ENCODE results near the gene GAL.

Gene GAL

GRCh38 chr11:68659158-68659921, 25.0 kb upstream of the GAL start:
- no peak for DNase-seq

- no peak for DNase-seq
Measured at GRCh38 chr11:68660066-68660810, 24.1 kb upstream of the GAL start.

DNA sequence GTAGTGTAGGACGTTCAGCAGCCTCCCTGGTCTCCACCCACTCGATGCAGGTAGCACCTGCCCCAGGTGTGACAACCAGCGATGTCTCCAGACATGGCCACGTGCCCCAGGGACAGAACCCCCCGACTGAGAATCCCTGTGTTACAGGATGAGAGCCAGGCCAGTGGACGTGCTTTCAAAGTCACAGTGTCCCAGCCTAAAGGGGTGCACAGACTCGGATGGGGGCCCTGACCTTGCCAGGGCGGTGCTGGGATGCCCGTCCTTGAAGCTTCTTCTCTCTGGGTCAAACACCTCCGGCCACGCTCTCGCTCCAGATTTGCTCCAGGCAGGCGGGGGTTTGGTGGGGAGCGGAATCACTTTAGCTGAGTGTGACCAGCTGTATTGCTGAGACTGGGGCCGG, 23.3 kb upstream of the GAL start:
- no peak for DNase-seq

DNA sequence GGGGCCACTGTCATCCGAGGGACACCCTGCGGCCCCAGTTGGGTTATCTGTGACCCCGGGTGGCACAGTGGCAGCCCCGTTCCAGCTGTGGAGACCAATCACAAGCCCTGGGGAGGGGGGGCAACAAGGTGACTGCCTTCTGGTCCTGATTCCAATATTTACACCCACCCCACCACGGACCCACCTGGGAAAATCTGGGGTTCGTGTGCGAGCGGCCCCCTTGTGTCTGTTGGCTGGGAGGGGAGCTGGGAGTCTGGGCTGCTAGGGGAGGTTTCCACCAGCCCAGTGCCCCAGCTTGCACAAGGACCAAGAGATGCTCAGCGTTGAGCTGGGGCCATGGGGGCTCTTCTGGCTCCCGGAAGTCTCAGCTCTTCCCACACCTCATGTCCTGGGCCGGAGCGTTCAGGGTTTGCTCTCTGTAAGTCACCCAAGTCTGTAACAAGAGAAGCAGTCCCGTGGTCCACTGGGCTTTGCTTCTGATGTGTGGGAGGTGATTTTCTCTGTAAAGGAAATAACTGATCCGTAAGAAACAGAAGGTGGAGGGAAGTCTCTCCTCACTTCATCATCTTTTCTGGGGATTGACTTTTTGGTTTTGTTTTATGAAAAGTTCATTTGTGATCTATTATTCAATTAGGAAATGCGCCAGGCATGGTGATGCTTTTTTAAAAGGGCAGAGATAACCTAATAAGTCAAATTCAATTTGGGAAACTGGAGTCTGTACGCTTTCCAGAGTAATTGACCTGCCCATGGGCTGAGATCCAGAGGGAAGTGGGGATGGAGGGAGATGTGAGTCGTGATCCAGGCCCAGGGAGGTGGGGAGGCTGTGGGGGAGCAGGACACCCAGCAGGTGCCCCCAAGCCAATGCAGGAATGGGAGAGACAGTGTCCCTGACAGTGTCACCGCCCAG, 22.4 kb upstream of the GAL start:
- no peak for DNase-seq

GRCh38 chr11:68663482-68664010, 20.8 kb upstream of the GAL start:
- no peak for DNase-seq

DNA sequence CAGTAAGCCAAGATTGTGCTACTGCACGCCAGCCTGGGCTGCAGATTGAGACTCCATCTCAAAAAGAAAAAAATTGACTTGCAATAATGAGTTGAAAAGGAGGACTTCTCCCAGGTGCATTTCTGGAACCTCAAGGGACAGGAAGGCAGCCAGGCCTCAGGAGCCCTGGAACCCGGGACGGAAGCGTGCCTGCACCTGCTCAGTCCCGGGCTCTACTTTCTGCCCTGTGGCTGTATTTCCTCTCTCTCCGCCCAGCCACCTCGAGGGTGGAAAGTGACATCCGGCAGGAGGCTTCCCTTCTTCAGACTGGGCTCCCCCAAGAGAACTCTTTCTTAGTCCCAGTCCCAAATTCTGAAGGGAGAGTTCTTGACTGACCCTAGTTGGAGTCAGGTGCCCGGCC, 20.2 kb upstream of the GAL start:
- DNase-seq = no peak

DNA sequence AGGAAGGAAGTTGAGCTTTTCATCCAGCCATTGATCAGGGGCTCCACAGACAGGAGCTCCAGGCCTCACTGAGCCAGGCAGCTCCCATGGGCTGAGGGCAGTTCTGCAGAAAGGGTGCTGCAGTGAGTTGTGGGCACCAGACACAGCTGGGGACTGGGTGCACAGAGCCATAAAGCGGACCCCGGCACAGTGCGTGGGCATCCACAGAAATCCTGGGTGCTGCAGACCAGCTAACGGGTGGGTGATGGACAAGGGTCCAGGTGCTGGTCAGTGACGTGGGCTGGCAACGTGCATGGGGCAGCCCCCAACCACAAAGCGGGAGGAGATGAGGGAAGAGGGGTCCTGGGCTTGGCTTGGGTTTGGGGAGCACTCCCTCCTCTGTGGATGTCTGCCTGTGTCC, 19.4 kb upstream of the GAL start:
- no peak for DNase-seq

DNA sequence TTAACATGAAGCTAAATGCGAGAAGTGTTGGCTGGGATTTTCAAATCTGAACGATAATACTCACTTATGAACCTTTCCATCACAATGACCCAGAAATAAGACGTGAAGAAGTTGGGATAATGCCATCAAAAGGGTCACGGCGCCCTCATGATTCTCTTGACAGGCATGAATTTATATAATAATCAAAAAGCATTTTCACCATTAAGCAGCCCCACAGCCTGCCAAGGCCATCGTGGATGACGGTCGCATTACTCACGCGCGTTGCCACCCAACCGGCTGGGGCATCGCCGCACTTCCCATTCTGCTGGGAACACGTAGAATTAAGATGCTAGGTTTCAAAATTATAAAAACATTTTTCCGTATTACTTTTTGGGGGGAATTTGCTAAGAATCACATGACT, 18.9 kb upstream of the GAL start:
- no peak for DNase-seq

DNA sequence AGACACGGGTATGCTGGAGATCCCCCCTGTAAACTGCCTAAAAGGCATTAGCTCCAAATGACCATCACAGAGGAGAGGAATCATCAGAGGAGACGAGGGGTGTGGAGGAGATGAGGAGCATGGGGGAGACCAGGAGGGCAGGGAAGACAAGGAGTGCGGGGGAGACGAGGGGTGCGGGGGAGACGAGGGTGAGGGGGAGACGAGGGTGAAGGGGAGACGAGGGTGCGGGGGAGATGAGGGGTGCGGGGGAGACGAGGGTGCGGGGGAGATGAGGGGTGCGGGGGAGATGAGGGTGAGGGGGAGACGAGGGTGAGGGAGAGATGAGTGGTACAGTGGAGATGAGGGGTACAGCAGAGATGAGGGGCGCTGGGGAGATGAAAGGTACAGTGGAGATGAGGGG, 17.5 kb upstream of the GAL start:
- DNase-seq = no peak

- no peak for DNase-seq
Measured at GRCh38 chr11:68667511-68668500, 16.5 kb upstream of the GAL start.

- DNase-seq = no peak
Measured at GRCh38 chr11:68669301-68670090, 14.8 kb upstream of the GAL start.

DNA sequence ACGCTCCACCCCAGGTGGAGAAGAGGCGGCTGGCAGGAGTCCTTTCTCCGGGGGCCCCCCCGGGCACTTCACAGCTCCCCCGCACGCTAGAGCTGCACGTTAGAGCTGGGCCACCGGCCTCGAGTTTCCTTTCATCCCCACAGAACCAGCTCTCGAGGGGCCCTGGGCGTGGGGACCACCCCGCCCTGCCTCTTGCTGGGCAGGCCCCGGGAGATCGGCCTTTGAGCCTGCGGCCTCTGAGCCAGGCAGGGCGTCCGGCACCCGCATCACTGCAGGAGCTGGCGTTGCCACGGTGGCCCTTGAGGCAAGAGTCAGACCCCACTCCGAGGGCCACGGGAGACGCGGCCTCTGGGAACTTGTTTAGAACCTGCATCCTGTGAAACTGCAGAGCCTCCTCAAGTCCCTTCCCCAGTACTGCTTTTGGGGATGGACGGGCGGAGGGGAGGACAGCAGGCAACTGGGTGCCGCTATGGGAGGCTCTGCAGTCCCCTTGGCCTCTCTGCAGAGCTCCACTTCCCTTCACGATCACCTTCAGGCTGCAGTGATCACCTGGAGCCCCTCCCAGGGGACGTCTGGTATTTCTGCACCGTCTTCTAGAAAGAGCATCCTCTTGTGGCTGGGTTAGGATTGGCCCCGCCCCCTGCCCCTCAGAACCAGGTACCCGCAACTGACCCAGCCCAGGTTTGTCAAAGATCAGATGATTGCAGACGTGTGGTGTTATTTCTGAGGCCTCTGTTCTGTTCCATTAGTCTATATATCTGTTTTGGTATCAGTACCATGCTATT, 13.9 kb upstream of the GAL start:
- DNase-seq = no peak

DNA sequence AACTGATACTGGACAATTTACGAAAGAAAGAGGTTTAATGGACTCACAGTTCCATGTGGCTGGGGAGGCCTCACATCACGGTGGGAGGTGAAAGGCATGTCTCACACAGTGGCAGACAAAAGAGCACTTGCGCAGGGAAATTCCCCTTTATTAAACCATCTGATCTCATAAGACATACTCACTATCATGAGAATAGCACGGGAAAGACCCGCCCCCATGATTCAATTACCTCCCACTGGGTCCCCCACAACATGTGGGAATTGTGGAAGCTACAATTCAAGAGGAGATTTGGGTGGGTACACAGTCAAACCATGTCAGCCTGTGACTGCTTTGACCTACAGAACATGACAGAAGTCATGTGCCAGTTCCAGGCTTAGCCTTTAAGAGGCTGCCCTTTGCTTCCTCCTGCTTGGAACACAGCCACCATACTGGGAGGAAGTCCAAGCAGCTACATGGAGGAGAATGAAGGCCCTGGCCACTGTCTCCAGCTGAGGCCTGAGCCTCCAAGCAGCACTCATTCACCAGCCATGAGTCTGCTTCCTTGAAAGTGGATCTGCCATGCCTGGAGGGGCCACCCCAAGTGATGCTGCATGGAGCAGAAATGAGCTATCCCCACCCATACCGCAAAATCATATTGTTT, 10.9 kb upstream of the GAL start:
- DNase-seq = no peak

- DNase-seq = no peak
Measured at GRCh38 chr11:68673991-68674390, 10.4 kb upstream of the GAL start.

- DNase-seq = no peak
Measured at GRCh38 chr11:68674461-68674860, 9.9 kb upstream of the GAL start.

- DNase-seq = no peak
Measured at GRCh38 chr11:68677432-68677831, 6.9 kb upstream of the GAL start.

- DNase-seq = no peak
Measured at GRCh38 chr11:68678031-68678441, 6.3 kb upstream of the GAL start.

DNA sequence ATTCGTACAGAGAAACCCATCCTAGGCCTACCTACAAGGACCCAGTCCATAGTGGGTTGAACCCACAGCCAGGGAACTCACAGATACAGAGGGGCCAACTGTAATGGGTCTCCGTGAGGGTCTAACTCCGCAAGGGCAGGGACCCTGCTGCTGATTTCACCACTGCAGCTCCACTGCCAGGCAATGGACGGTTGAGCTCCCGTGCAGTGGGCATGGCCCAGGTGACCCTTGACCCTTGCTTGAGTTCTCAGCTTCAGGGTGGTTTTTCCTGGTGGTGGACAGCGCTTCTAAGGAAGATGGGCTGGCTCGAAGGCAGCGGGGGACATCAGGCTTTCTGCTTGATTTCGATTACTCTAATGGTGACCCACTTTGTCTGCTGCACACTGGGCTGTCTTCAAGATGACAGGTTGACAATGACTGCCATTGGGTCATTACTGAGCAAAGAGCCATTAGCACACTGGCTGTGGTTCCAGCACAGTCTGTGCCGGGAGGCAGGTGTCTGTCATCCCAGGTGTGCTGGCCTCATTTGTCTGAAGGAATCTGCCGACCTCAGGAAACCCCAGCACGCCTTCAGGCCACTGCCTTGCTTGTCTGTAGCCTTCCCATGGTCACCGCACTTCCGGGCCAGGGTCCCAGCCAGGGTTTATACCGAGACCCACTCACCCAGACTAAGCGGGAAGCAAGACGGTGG, 3.7 kb upstream of the GAL start:
- DNase-seq = no peak

GRCh38 chr11:68682531-68682961, 1.8 kb upstream of the GAL start:
- no peak for DNase-seq

Measured in T-helper 2 cell (primary cell).